Adrenal gland (tissue), 12 donors: ENCODE measurements around the gene INSRR. TPM values are rescaled to one million over a fixed set of nuclear protein-coding genes. Genes with fewer than 3 reads are reported as not detected.

Experiments used
- DNase-seq, 7 donors: peaks; one replicate each; pipeline ENCODE4 v3.0.0-alpha.2; 2019 to 2020
- H3K27ac ChIP-seq, 5 donors: fragments of 200-600 bp; sonication (generic) in 4 of 5; 1 replicate in 3 of 5; 2 replicates in 2 of 5; pipeline versions ENCODE4 v1.5.1 to v1.8.0; 2016 to 2020; ENCODE audit warnings: mild to moderate bottlenecking in 1 of 5
- H3K27me3 ChIP-seq: fragments of 200-600 bp; 2 replicates; pipeline ENCODE4 v1.8.0; 2021
- H3K36me3 ChIP-seq, 2 donors: fragments of 200-600 bp; replicated peaks in 1 of 2; 1 replicate in 1 of 2; 2 replicates in 1 of 2; pipeline versions ENCODE4 v1.5.1 to v1.8.0; 2018 to 2022
- H3K4me1 ChIP-seq, 2 donors: fragments of 200-600 bp; replicated peaks in 1 of 2; 1 replicate in 1 of 2; 2 replicates in 1 of 2; pipeline versions ENCODE4 v1.5.1 to v1.8.0; 2018 to 2021
- H3K4me3 ChIP-seq, 4 donors: fragments of 200-600 bp; sonication (generic) in 3 of 4; one replicate each; pipeline ENCODE4 v1.5.1; 2016 to 2018
- H3K9me3 ChIP-seq, 3 donors: fragments of 200-600 bp; sonication (generic) in 1 of 3; replicated peaks in 1 of 3; 1 replicate in 2 of 3; 2 replicates in 1 of 3; pipeline versions ENCODE4 v1.5.1 to v1.8.0; 2016 to 2021
- CTCF ChIP-seq, 6 experiments: fragments of 450-650 bp in 4 of 6; fragments of 200-600 bp in 2 of 6; sonication (generic) in 1 of 6; IDR thresholded peaks; 1 replicate in 5 of 6; 2 replicates in 1 of 6; pipeline versions ENCODE4 v1.5.1 to v1.8.0; 2016 to 2021; ENCODE audit warnings: antibody characterized with exemption in 6 of 6, mild to moderate bottlenecking in 2 of 6, moderate library complexity in 1 of 6
- POLR2A ChIP-seq, 2 donors: fragments of 450-650 bp; IDR thresholded peaks; one replicate each; pipeline ENCODE4 v1.6.1; 2017; ENCODE audit warnings: antibody characterized with exemption in 2 of 2, mild to moderate bottlenecking in 2 of 2, moderate library complexity in 1 of 2
- WGBS, 4 donors: extraction: QIAGEN DNeasy Blood & Tissue Kit in 2 of 4; methylation state at CpG; one replicate each; pipeline versions ENCODE4 v1.1.5 to v1.1.7; 2013 to 2017; 5-methylcytosine and 5-hydroxymethylcytosine counted together
- intact Hi-C, 2 donors: fragments of 100-400 bp; cut with DNase I; formaldehyde crosslinking; loops; one replicate each; pipeline versions ENCODE4 v1.14.1 to v1.15.0; 2022 to 2023
- polyA plus RNA-seq, 3 donors: library from polyadenylated mRNA; stranded (reverse); fragments of 200-250 nt in 2 of 3; fragments of 350-450 nt in 1 of 3; fragmentation: Illumina TruSeq in 1 of 3; extraction: RNeasy Lipid Tissue Mini Kit (QIAGEN cat#74804) in 1 of 3; gene quantifications; one replicate each; pipeline ENCODE4 v1.2.3, GENCODE V29; 2013 to 2014
- total RNA-seq, 9 donors: library from RNA; depleted of rRNA in 4 of 9; stranded (reverse); fragments of >200 nt in 4 of 9; fragments of 120-200 nt in 1 of 9; fragmentation: NEBNext Ultra II Directional in 1 of 9; extraction: Animal tissue kit (Norgen Biotek cat#: 25700) in 1 of 9; gene quantifications; one replicate each; pipeline versions ENCODE4 v1.1.0 to v1.2.4, GENCODE V29; 2013 to 2023
- donor health status: healthy with polysubstance abuse.
- donor health status: Bipolar disorder and iron deficiency.
- donor health status: DM: yes; HTN: yes; CAD: no.
- donor health status: DM: no; HTN: no; CAD: no.
- donor health status: DM: no; HTN: no; CAD: no.
- donor health status: DM: yes; HTN: yes; CAD: no.

The INSRR gene
- total and polyA plus RNA-seq, 12 donors = 0.04 to 8.7 (median 0.35) TPM; not detected in 2

- Histone ChIP-seq H3K27me3 (peaks cover 24% of the 10 kb centered on the region), H3K27ac (no peak overlapping the region)
Measured at GRCh38 chr1:156849151-156849496, 9.8 kb downstream of the INSRR start.

GRCh38 chr1:156848461-156849150 lies 10.3 kb downstream of the INSRR start:
- no peaks in the 10 kb centered on the region for H3K9me3 ChIP-seq
- intact Hi-C loops = no loop called here
- DNase-seq = peak in 2 of 7 donors; percentile 15 to 62
- no peak for TF ChIP-seq POLR2A (IDR thresholded peaks at IDR 0.05)
- TF ChIP-seq CTCF (IDR thresholded peaks at IDR 0.05) = no peak
- 23 to 51% (median 28%) methylated on average over 11 to 36 of the region's 36 CpGs for WGBS, 4 donors
- peaks cover 25% of the 10 kb centered on the region for H3K27me3 ChIP-seq
- H3K4me3 ChIP-seq = no peak overlapping the region
- no peak overlapping the region for H3K27ac ChIP-seq
- no peaks in the 10 kb centered on the region for H3K36me3 ChIP-seq
- H3K4me1 ChIP-seq = peaks cover 6 to 14% of the 10 kb centered on the region in 2 donors

More at GRCh38 chr1:156849151-156849496, 9.8 kb downstream of the INSRR start:
- H3K4me3 ChIP-seq = no peak overlapping the region
- 33 to 56% (median 35%) methylated on average over 6 to 23 of the region's 23 CpGs; no CpG with 5 or more reads in 1 of the 4 donors for WGBS, 4 donors
- intact Hi-C loops = no loop called here
- peaks cover 6 to 14% of the 10 kb centered on the region in 2 donors for H3K4me1 ChIP-seq
- DNase-seq = no peak
- no peaks in the 10 kb centered on the region for H3K9me3 ChIP-seq
- TF ChIP-seq CTCF (IDR thresholded peaks at IDR 0.05) (no peak), POLR2A (IDR thresholded peaks at IDR 0.05) (no peak)
- no peaks in the 10 kb centered on the region for H3K36me3 ChIP-seq

- peaks cover 6 to 14% of the 10 kb centered on the region in 2 donors for H3K4me1 ChIP-seq
- no peak overlapping the region for H3K4me3 ChIP-seq
- 80 to 86% (median 85%) methylated on average over 7 of the region's 7 CpGs for WGBS, 4 donors
- H3K27ac ChIP-seq = no peak overlapping the region
- no peak for DNase-seq
- H3K36me3 ChIP-seq = no peaks in the 10 kb centered on the region
- no peaks in the 10 kb centered on the region for H3K9me3 ChIP-seq
- TF ChIP-seq CTCF (IDR thresholded peaks at IDR 0.05) = no peak
- no peak for TF ChIP-seq POLR2A (IDR thresholded peaks at IDR 0.05)
- H3K27me3 ChIP-seq = peaks cover 33% of the 10 kb centered on the region
- intact Hi-C loops = no loop called here
Measured at GRCh38 chr1:156847591-156848460, 11.1 kb downstream of the INSRR start.

- H3K27me3 ChIP-seq = peaks cover 36% of the 10 kb centered on the region
Measured at GRCh38 chr1:156846643-156847042, 12.3 kb downstream of the INSRR start.

More at GRCh38 chr1:156846643-156847042, 12.3 kb downstream of the INSRR start:
- 86 to 93% (median 90%) methylated on average over 3 to 5 of the region's 5 CpGs for WGBS, 4 donors
- Histone ChIP-seq H3K9me3 (no peaks in the 10 kb centered on the region), H3K27ac (no peak overlapping the region), H3K36me3 (no peaks in the 10 kb centered on the region), H3K4me1 (peaks cover 0 to 3% of the 10 kb centered on the region in 2 donors), H3K4me3 (no peak overlapping the region)
- TF ChIP-seq CTCF (IDR thresholded peaks at IDR 0.05) (no peak), POLR2A (IDR thresholded peaks at IDR 0.05) (no peak)
- intact Hi-C loops = no loop called here
- DNase-seq = no peak
